Cardiac muscle cell (in vitro differentiated cells and primary cell): ENCODE measurements around the gene GALNT10. TPM values are rescaled to one million over a fixed set of nuclear protein-coding genes. Genes with fewer than 3 reads are reported as not detected.

ENCODE experiments used
- DNase-seq, 2 donors: peaks; one replicate each; pipeline versions ENCODE4 v3.0.0 to v3.0.0-alpha.2; 2010 to 2017; ENCODE audit warnings: low read depth in 1 of 2, low spot score in 1 of 2
- H3K27ac ChIP-seq: fragments of 200-600 bp; sonication (generic); 2 replicates; pipeline ENCODE4 v1.5.1; 2016
- H3K27me3 ChIP-seq: fragments of 200-600 bp; sonication (generic); 2 replicates; pipeline ENCODE4 v1.6.0; 2016; ENCODE audit warnings: control low read depth
- H3K36me3 ChIP-seq: fragments of 200-600 bp; sonication (generic); 2 replicates; pipeline ENCODE4 v1.5.1; 2016; ENCODE audit warnings: control low read depth
- H3K4me1 ChIP-seq: fragments of 200-600 bp; sonication (generic); 2 replicates; pipeline ENCODE4 v1.8.1; 2017; ENCODE audit warnings: low read depth, mild to moderate bottlenecking, mixed run types
- H3K4me3 ChIP-seq: fragments of 200-600 bp; sonication (generic); 2 replicates; pipeline ENCODE4 v1.5.1; 2016; ENCODE audit warnings: mild to moderate bottlenecking
- H3K9me3 ChIP-seq: fragments of 200-600 bp; sonication (generic); 2 replicates; pipeline ENCODE4 v1.5.1; 2017; ENCODE audit warnings: low read depth, mild to moderate bottlenecking, control low read depth
- polyA plus RNA-seq: library from polyadenylated mRNA; unstranded; fragments of >200 nt; fragmentation: Nextera tagmentation; extraction: Ambion mirVana; gene quantifications from 2 replicates; pipeline ENCODE4 v1.2.1, GENCODE V29; 2016
- total RNA-seq: library from RNA; depleted of rRNA; stranded (reverse); fragments of >200 nt; gene quantifications from 2 replicates; pipeline ENCODE4 v1.2.3, GENCODE V29; 2016
- TF ChIP-seq, protein P1 (sequence below): IDR thresholded peaks from 2 replicates; pipeline ENCODE4 v1.5.1; 2012; ENCODE audit warnings: low read depth, mild to moderate bottlenecking, low read length

The GALNT10 gene
- total and polyA plus RNA-seq, 2 experiments from 2014 or later, result 8.2 TPM

DNA sequence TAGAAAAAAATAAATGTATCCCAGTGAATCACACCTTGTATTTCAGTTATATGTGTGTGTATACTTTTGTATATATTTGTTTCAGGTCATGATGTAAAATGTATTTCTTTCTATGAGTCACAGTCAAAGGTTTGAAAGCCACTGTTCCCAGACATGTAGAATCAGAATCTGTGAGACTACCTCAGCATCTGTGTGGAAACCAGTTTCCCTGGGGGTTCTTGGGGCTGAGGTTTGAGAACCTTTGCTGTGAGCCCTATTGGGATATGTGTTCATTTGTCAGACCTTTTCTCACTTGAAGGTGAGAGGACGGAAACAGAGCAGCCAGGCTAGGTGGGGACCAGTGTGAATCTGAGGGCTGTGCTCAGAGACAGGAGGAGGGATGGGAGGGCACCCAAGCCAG, 176.6 kb downstream of the GALNT10 start:
- Histone ChIP-seq H3K9me3 (no peaks in the 10 kb centered on the region), H3K27ac (no peak overlapping the region), H3K4me1 (no peaks in the 10 kb centered on the region), H3K36me3 (no peaks in the 10 kb centered on the region), H3K27me3 (no peaks in the 10 kb centered on the region), H3K4me3 (no peak overlapping the region)
- DNase-seq, result peak in 1 of 2 donors; percentile 36
- TF ChIP-seq, protein P1, sequence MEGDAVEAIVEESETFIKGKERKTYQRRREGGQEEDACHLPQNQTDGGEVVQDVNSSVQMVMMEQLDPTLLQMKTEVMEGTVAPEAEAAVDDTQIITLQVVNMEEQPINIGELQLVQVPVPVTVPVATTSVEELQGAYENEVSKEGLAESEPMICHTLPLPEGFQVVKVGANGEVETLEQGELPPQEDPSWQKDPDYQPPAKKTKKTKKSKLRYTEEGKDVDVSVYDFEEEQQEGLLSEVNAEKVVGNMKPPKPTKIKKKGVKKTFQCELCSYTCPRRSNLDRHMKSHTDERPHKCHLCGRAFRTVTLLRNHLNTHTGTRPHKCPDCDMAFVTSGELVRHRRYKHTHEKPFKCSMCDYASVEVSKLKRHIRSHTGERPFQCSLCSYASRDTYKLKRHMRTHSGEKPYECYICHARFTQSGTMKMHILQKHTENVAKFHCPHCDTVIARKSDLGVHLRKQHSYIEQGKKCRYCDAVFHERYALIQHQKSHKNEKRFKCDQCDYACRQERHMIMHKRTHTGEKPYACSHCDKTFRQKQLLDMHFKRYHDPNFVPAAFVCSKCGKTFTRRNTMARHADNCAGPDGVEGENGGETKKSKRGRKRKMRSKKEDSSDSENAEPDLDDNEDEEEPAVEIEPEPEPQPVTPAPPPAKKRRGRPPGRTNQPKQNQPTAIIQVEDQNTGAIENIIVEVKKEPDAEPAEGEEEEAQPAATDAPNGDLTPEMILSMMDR, result no peak

GRCh38 chr5:154368041-154368800, 177.7 kb downstream of the GALNT10 start:
- no peaks in the 10 kb centered on the region for H3K9me3 ChIP-seq
- H3K36me3 ChIP-seq, result no peaks in the 10 kb centered on the region
- TF ChIP-seq, protein P1, result no peak
- no peak overlapping the region for H3K4me3 ChIP-seq
- H3K27me3 ChIP-seq, result no peaks in the 10 kb centered on the region
- H3K27ac ChIP-seq, result no peak overlapping the region
- H3K4me1 ChIP-seq, result no peaks in the 10 kb centered on the region
- peak; percentile 23 to 97 for DNase-seq

GRCh38 chr5:154369682-154370081, 179.1 kb downstream of the GALNT10 start:
- DNase-seq, result no peak
- Histone ChIP-seq H3K4me1 (no peaks in the 10 kb centered on the region), H3K9me3 (no peaks in the 10 kb centered on the region), H3K36me3 (no peaks in the 10 kb centered on the region), H3K27me3 (no peaks in the 10 kb centered on the region), H3K27ac (no peak overlapping the region), H3K4me3 (no peak overlapping the region)
- TF ChIP-seq, protein P1, result no peak

DNA sequence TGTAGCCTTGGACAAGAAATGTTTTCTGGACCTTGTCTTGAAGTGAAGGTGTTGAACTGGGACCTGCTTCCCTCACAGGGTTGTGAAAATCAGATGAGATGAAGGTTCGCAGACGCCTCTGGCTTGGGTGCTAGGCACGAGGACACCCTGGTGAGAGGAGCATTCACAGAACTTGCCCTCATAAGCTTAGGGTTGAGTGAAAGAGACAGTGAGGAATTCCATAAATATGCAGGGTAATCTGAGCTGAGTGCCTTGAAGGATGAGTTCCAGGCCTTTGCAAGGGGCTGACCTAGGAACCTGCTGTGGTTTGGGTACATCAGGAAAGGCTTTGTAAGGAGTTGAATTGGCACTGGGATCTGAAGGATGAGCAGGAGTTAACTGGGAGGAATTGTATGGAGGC, 179.6 kb downstream of the GALNT10 start:
- Histone ChIP-seq H3K27me3 (no peaks in the 10 kb centered on the region), H3K27ac (no peak overlapping the region), H3K4me1 (no peaks in the 10 kb centered on the region), H3K4me3 (no peak overlapping the region), H3K36me3 (no peaks in the 10 kb centered on the region), H3K9me3 (no peaks in the 10 kb centered on the region)
- DNase-seq, result no peak
- TF ChIP-seq, protein P1, result no peak

DNA sequence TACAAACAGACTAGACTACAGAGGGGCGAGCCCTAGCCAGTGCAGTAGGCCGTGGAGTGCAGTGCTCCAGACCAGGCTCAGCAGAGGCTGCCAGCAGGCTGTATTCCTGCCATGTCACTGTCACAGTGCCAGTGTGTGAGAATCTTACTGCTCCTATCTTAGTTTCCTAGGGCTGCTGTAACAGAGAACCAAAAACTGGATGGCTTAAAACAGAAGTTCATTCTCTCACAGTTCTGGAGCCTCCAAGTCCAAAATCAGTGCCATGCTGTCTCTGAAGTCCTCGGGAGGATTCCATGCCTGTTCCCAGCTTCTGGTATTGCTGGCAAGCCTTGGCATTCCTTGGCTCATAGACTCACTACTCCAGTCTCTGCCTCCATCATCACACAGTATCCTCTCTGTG, 180.3 kb downstream of the GALNT10 start:
- Histone ChIP-seq H3K27me3 (no peaks in the 10 kb centered on the region), H3K4me3 (no peak overlapping the region), H3K36me3 (no peaks in the 10 kb centered on the region), H3K4me1 (no peaks in the 10 kb centered on the region), H3K9me3 (no peaks in the 10 kb centered on the region), H3K27ac (no peak overlapping the region)
- TF ChIP-seq, protein P1, result no peak
- DNase-seq, result no peak
